B cell (primary cell): ENCODE measurements around the gene YES1.

ENCODE experiments used
- CTCF ChIP-seq: fragments of 200-600 bp; IDR thresholded peaks from one replicate; pipeline ENCODE4 v1.8.0; 2022; ENCODE audit warnings: antibody characterized with exemption, mild to moderate bottlenecking
- EZH2 ChIP-seq: IDR thresholded peaks from 2 replicates; pipeline ENCODE4 v1.6.1; 2012; ENCODE audit warnings: borderline replicate concordance, low read depth, mild to moderate bottlenecking, moderate library complexity, low read length; ENCODE audit not compliant: insufficient read depth, poor library complexity, severe bottlenecking

DNA sequence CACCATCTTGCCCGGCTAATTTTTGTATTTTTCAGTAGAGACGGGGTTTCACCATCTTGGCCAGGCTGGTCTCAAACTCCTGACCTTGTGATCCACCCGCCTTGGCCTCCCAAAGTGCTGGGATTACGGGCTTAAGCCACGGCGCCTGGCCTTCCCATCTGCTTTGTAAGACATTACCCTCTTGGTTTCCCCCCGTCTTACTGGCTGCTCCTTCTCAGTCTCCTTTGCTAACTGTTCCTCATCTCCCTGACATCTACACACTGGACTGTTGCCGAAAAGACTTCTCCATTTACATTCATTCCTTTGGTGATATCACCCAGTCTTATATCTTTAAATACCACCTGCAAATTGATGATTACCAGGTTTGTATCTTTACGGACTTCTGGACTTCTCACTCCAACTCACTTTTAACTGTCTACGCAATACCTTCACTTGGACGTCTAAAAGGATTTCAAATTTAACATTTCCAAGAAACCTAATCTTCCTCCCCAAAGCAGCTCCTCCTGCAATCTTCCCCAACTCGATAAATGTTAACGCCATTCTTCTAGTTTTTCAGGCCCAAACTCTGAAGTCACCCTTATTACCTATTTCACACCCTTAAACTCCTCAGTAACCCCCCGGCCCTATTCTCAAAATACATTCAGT lies 37.9 kb downstream of the YES1 start:
- no peak for TF ChIP-seq CTCF
- no peak for TF ChIP-seq EZH2
